ENCODE measurements around the gene DDX4.

DNA sequence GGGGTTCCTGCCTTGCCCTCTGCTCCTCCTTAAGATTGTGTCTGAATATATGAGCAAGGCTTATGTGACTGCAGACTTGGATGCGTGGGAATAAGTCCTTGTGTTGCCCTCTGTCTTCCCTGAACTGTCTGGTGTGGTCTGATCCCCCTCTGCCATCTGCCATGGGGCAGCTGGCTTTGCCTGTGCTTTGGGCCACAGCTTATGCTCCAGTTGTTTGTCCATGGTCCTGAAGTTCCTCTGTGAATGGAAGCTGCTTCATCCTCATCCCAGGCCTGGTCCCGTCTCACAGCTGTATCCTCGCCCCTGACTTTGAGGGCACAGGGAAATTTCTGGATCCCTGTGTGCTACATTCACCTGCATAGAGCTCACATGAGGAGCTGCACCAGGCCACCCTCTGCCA, 128.0 kb downstream of the DDX4 start:
- TF ChIP-seq POLR2A (IDR thresholded peaks at IDR 0.05): no peak
- TF ChIP-seq, protein P1, sequence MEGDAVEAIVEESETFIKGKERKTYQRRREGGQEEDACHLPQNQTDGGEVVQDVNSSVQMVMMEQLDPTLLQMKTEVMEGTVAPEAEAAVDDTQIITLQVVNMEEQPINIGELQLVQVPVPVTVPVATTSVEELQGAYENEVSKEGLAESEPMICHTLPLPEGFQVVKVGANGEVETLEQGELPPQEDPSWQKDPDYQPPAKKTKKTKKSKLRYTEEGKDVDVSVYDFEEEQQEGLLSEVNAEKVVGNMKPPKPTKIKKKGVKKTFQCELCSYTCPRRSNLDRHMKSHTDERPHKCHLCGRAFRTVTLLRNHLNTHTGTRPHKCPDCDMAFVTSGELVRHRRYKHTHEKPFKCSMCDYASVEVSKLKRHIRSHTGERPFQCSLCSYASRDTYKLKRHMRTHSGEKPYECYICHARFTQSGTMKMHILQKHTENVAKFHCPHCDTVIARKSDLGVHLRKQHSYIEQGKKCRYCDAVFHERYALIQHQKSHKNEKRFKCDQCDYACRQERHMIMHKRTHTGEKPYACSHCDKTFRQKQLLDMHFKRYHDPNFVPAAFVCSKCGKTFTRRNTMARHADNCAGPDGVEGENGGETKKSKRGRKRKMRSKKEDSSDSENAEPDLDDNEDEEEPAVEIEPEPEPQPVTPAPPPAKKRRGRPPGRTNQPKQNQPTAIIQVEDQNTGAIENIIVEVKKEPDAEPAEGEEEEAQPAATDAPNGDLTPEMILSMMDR (IDR thresholded peaks at IDR 0.05): no peak

Measured in body of pancreas (tissue), 4 donors.